T-helper 1 cell treated with Interleukin-12 subunit alpha and Interleukin-12 subunit beta and Interleukin-4 antibody, amounts not matched to agents 30 μg/mL and 1 μg/mL, for 36 hours (primary cell): ENCODE results near the gene EEF1A2.

Experiments used
- H3K27ac Mint-ChIP-seq: one replicate; pipeline ENCODE4 v1.8.0; 2021; ENCODE audit warnings: mild to moderate bottlenecking, mixed read lengths
- H3K27me3 Mint-ChIP-seq: one replicate; pipeline ENCODE4 v1.8.0; 2021; ENCODE audit warnings: low read depth, mixed read lengths
- H3K36me3 Mint-ChIP-seq: one replicate; pipeline ENCODE4 v1.8.0; 2021; ENCODE audit warnings: low read depth, mixed read lengths
- H3K4me1 Mint-ChIP-seq: one replicate; pipeline ENCODE4 v1.8.0; 2021; ENCODE audit warnings: low read depth, mixed read lengths
- H3K4me3 Mint-ChIP-seq: one replicate; pipeline ENCODE4 v1.8.0; 2021; ENCODE audit warnings: mild to moderate bottlenecking, moderate library complexity, mixed read lengths
- H3K9me3 Mint-ChIP-seq: one replicate; pipeline ENCODE4 v1.8.0; 2021; ENCODE audit warnings: mixed read lengths

Gene EEF1A2

GRCh38 chr20:63458170-63459069 is 40.5 kb downstream of the EEF1A2 start:
- Mint-ChIP-seq H3K4me3 (no peak overlapping the region), H3K4me1 (no peaks in the 10 kb centered on the region), H3K27me3 (peaks cover 4% of the 10 kb centered on the region), H3K9me3 (no peaks in the 10 kb centered on the region), H3K36me3 (no peaks in the 10 kb centered on the region), H3K27ac (no peak overlapping the region)

GRCh38 chr20:63457737-63458136 is 41.1 kb downstream of the EEF1A2 start:
- H3K27me3 Mint-ChIP-seq, result peaks cover 4% of the 10 kb centered on the region
- no peak overlapping the region for H3K27ac Mint-ChIP-seq
- no peaks in the 10 kb centered on the region for H3K4me1 Mint-ChIP-seq
- H3K36me3 Mint-ChIP-seq, result no peaks in the 10 kb centered on the region
- no peak overlapping the region for H3K4me3 Mint-ChIP-seq
- H3K9me3 Mint-ChIP-seq, result no peaks in the 10 kb centered on the region

- Mint-ChIP-seq H3K27me3 (peaks cover 4% of the 10 kb centered on the region), H3K4me3 (no peak overlapping the region), H3K27ac (no peak overlapping the region), H3K4me1 (no peaks in the 10 kb centered on the region), H3K36me3 (no peaks in the 10 kb centered on the region), H3K9me3 (no peaks in the 10 kb centered on the region)
Measured at GRCh38 chr20:63456429-63457284, 42.2 kb downstream of the EEF1A2 start.

GRCh38 chr20:63455568-63455859 is 43.4 kb downstream of the EEF1A2 start:
- no peaks in the 10 kb centered on the region for H3K36me3 Mint-ChIP-seq
- H3K4me3 Mint-ChIP-seq, result no peak overlapping the region
- H3K9me3 Mint-ChIP-seq, result no peaks in the 10 kb centered on the region
- H3K4me1 Mint-ChIP-seq, result no peaks in the 10 kb centered on the region
- no peak overlapping the region for H3K27ac Mint-ChIP-seq
- peaks cover 4% of the 10 kb centered on the region for H3K27me3 Mint-ChIP-seq

GRCh38 chr20:63454731-63455567 is 43.9 kb downstream of the EEF1A2 start:
- Mint-ChIP-seq H3K9me3 (no peaks in the 10 kb centered on the region), H3K27ac (no peak overlapping the region), H3K27me3 (peaks cover 4% of the 10 kb centered on the region), H3K4me3 (no peak overlapping the region), H3K4me1 (no peaks in the 10 kb centered on the region), H3K36me3 (no peaks in the 10 kb centered on the region)

- Mint-ChIP-seq H3K27ac (no peak overlapping the region), H3K4me1 (no peaks in the 10 kb centered on the region), H3K9me3 (no peaks in the 10 kb centered on the region), H3K36me3 (no peaks in the 10 kb centered on the region), H3K4me3 (no peak overlapping the region), H3K27me3 (peaks cover 4% of the 10 kb centered on the region)
Measured at GRCh38 chr20:63452821-63453523, 45.9 kb downstream of the EEF1A2 start.

GRCh38 chr20:63452341-63452740 is 46.5 kb downstream of the EEF1A2 start:
- Mint-ChIP-seq H3K4me3 (no peak overlapping the region), H3K27me3 (peaks cover 4% of the 10 kb centered on the region), H3K9me3 (no peaks in the 10 kb centered on the region), H3K4me1 (no peaks in the 10 kb centered on the region), H3K27ac (no peak overlapping the region), H3K36me3 (no peaks in the 10 kb centered on the region)

- Mint-ChIP-seq H3K27me3 (peaks cover 4% of the 10 kb centered on the region), H3K36me3 (no peaks in the 10 kb centered on the region), H3K4me3 (no peak overlapping the region), H3K4me1 (no peaks in the 10 kb centered on the region), H3K9me3 (no peaks in the 10 kb centered on the region), H3K27ac (no peak overlapping the region)
Measured at GRCh38 chr20:63451821-63452220, 47.1 kb downstream of the EEF1A2 start.

GRCh38 chr20:63449796-63450730 is 48.8 kb downstream of the EEF1A2 start:
- Mint-ChIP-seq H3K4me1 (no peaks in the 10 kb centered on the region), H3K36me3 (no peaks in the 10 kb centered on the region), H3K27ac (no peak overlapping the region), H3K4me3 (no peak overlapping the region), H3K27me3 (no peaks in the 10 kb centered on the region), H3K9me3 (no peaks in the 10 kb centered on the region)

GRCh38 chr20:63449025-63449424 is 49.9 kb downstream of the EEF1A2 start:
- Mint-ChIP-seq H3K4me3 (no peak overlapping the region), H3K9me3 (no peaks in the 10 kb centered on the region), H3K4me1 (no peaks in the 10 kb centered on the region), H3K27me3 (no peaks in the 10 kb centered on the region), H3K27ac (no peak overlapping the region), H3K36me3 (no peaks in the 10 kb centered on the region)

GRCh38 chr20:63448031-63448430 is 50.9 kb downstream of the EEF1A2 start:
- no peaks in the 10 kb centered on the region for H3K4me1 Mint-ChIP-seq
- no peaks in the 10 kb centered on the region for H3K36me3 Mint-ChIP-seq
- no peak overlapping the region for H3K4me3 Mint-ChIP-seq
- H3K9me3 Mint-ChIP-seq, result peaks cover 4% of the 10 kb centered on the region
- H3K27me3 Mint-ChIP-seq, result no peaks in the 10 kb centered on the region
- no peak overlapping the region for H3K27ac Mint-ChIP-seq

- Mint-ChIP-seq H3K9me3 (peaks cover 9% of the 10 kb centered on the region), H3K27me3 (no peaks in the 10 kb centered on the region), H3K4me1 (peaks cover under 1% of the 10 kb centered on the region), H3K4me3 (no peak overlapping the region), H3K27ac (no peak overlapping the region), H3K36me3 (no peaks in the 10 kb centered on the region)
Measured at GRCh38 chr20:63447320-63447719, 51.6 kb downstream of the EEF1A2 start.
